Right lobe of liver (tissue), 6 donors: ENCODE measurements around the gene SLC25A48. TPM values are rescaled to one million over a fixed set of nuclear protein-coding genes. Genes with fewer than 3 reads are reported as not detected.

Source experiments
- ATAC-seq, 4 donors: fragments of 200-7000 bp; cut with Tn5 transposase; one replicate each; pipeline ENCODE4 v1.9.1; 2020; ENCODE audit warnings: mild to moderate bottlenecking in 4 of 4, moderate library complexity in 4 of 4
- DNase-seq, 3 donors: peaks; one replicate each; pipeline ENCODE4 v3.0.0-alpha.2; 2020
- H3K27ac ChIP-seq, 3 donors: fragments of 200-600 bp; one replicate each; pipeline ENCODE4 v1.8.0; 2022
- H3K27me3 ChIP-seq, 2 donors: fragments of 200-600 bp; one replicate each; pipeline ENCODE4 v1.8.0; 2022
- H3K36me3 ChIP-seq, 4 donors: fragments of 200-600 bp; sonication (generic) in 1 of 4; one replicate each; pipeline versions ENCODE4 v1.5.1 to v1.8.0; 2017 to 2022; ENCODE audit warnings: control low read depth in 1 of 4
- H3K4me1 ChIP-seq, 4 donors: fragments of 200-600 bp; sonication (generic) in 1 of 4; one replicate each; pipeline versions ENCODE4 v1.5.1 to v1.8.0; 2017 to 2022; ENCODE audit warnings: control low read depth in 1 of 4
- H3K4me3 ChIP-seq, 3 donors: fragments of 200-600 bp; one replicate each; pipeline ENCODE4 v1.8.0; 2022
- H3K9me3 ChIP-seq, 4 donors: fragments of 200-600 bp; sonication (generic) in 1 of 4; one replicate each; pipeline versions ENCODE4 v1.5.1 to v1.8.0; 2017 to 2022; ENCODE audit warnings: control low read depth in 1 of 4
- CTCF ChIP-seq, 4 donors: fragments of 200-600 bp in 3 of 4; fragments of 450-650 bp in 1 of 4; IDR thresholded peaks; one replicate each; pipeline versions ENCODE4 v1.5.1 to v1.8.0; 2016 to 2022; ENCODE audit warnings: antibody characterized with exemption in 4 of 4, mild to moderate bottlenecking in 2 of 4
- POLR2A ChIP-seq: fragments of 450-650 bp; IDR thresholded peaks from one replicate; pipeline ENCODE4 v1.6.1; 2017; ENCODE audit warnings: antibody characterized with exemption, mild to moderate bottlenecking
- WGBS: methylation state at CpG from one replicate; pipeline ENCODE4 v1.1.6; 2018; ENCODE audit warnings: low coverage, low lambda C conversion rate; ENCODE audit not compliant: insufficient coverage; ENCODE audit errors: missing lambda C conversion rate; 5-methylcytosine and 5-hydroxymethylcytosine counted together
- intact Hi-C, 2 donors: fragments of 100-400 bp; cut with DNase I; formaldehyde crosslinking; loops; one replicate each; pipeline versions ENCODE4 v1.11.2 to v1.14.1; 2022
- total RNA-seq, 6 experiments: library from RNA; depleted of rRNA in 2 of 6; stranded (reverse); fragments of >200 nt in 2 of 6; fragmentation: NEBNext Ultra II Directional in 3 of 6; extraction: Animal tissue kit (Norgen Biotek cat#: 25700) in 3 of 6; gene quantifications; one replicate each; pipeline versions ENCODE4 v1.1.0 to v1.2.4, GENCODE V29; 2016 to 2023
- donor health status: DM: no; HTN: yes; CAD: no.
- donor health status: DM: no; HTN: no; CAD: no.
- donor health status: DM: no; HTN: no; CAD: no.
- donor health status: DM: no; HTN: yes; CAD: no.
- donor health status: DM: no; HTN: yes; CAD: no.

SLC25A48 gene
- total RNA-seq, 6 experiments from 2014 or later = 0.39 to 5.3 (median 0.80) TPM; not detected in 1

GRCh38 chr5:135825373-135826220 lies 8.9 kb upstream of the SLC25A48 start:
- Histone ChIP-seq H3K27me3 (no peaks in the 10 kb centered on the region), H3K9me3 (no peaks in the 10 kb centered on the region), H3K27ac (no peak overlapping the region), H3K4me1 (no peaks in the 10 kb centered on the region), H3K36me3 (no peaks in the 10 kb centered on the region), H3K4me3 (no peak overlapping the region)
- ATAC-seq = no peak
- intact Hi-C loops = no loop called here
- WGBS = 65% methylated on average over 4 of the region's 12 CpGs
- TF ChIP-seq POLR2A (no peak), CTCF (IDR thresholded peaks at IDR 0.05) (no peak)
- peak in 1 of 3 donors; percentile 31 for DNase-seq

- Histone ChIP-seq H3K27me3 (no peaks in the 10 kb centered on the region), H3K4me3 (no peak overlapping the region), H3K27ac (no peak overlapping the region), H3K36me3 (no peaks in the 10 kb centered on the region), H3K9me3 (no peaks in the 10 kb centered on the region), H3K4me1 (no peaks in the 10 kb centered on the region)
- no peak for TF ChIP-seq CTCF (IDR thresholded peaks at IDR 0.05)
- no peak for TF ChIP-seq POLR2A
- 86% methylated on average over 1 of the region's 3 CpGs for WGBS
- DNase-seq (no peak), ATAC-seq (no peak)
- intact Hi-C loops = no loop called here
Measured at GRCh38 chr5:135826221-135826525, 8.3 kb upstream of the SLC25A48 start.

- H3K9me3 ChIP-seq = no peaks in the 10 kb centered on the region
- DNase-seq = peak in 1 of 3 donors; percentile 25
- 47% methylated on average over 8 of the region's 8 CpGs for WGBS
- no peak for ATAC-seq
- no peaks in the 10 kb centered on the region for H3K27me3 ChIP-seq
- H3K4me1 ChIP-seq = no peaks in the 10 kb centered on the region
- intact Hi-C loops = no loop called here
- no peak for TF ChIP-seq POLR2A
- no peak for TF ChIP-seq CTCF (IDR thresholded peaks at IDR 0.05)
- H3K36me3 ChIP-seq = no peaks in the 10 kb centered on the region
- no peak overlapping the region for H3K4me3 ChIP-seq
- no peak overlapping the region for H3K27ac ChIP-seq
Measured at GRCh38 chr5:135826994-135827671, 7.3 kb upstream of the SLC25A48 start.

- DNase-seq (peak in 1 of 3 donors; percentile 32), ATAC-seq (no peak)
- Histone ChIP-seq H3K27me3 (no peaks in the 10 kb centered on the region), H3K4me1 (no peaks in the 10 kb centered on the region), H3K4me3 (no peak overlapping the region), H3K36me3 (no peaks in the 10 kb centered on the region), H3K27ac (no peak overlapping the region), H3K9me3 (no peaks in the 10 kb centered on the region)
- WGBS = 69% methylated on average over 4 of the region's 10 CpGs
- no peak for TF ChIP-seq POLR2A
- no peak for TF ChIP-seq CTCF (IDR thresholded peaks at IDR 0.05)
- intact Hi-C loops = no loop called here
Measured at GRCh38 chr5:135827965-135828781, 6.3 kb upstream of the SLC25A48 start.
